GM12872 (cell line): Measurements from ENCODE around the gene ZCCHC4.

Source experiments
- TF ChIP-seq, protein P1 (sequence below): IDR thresholded peaks from 3 replicates; pipeline ENCODE4 v1.5.1; 2011; ENCODE audit warnings: low read depth, mild to moderate bottlenecking, low read length, moderate library complexity; ENCODE audit not compliant: insufficient read depth

Gene ZCCHC4

DNA sequence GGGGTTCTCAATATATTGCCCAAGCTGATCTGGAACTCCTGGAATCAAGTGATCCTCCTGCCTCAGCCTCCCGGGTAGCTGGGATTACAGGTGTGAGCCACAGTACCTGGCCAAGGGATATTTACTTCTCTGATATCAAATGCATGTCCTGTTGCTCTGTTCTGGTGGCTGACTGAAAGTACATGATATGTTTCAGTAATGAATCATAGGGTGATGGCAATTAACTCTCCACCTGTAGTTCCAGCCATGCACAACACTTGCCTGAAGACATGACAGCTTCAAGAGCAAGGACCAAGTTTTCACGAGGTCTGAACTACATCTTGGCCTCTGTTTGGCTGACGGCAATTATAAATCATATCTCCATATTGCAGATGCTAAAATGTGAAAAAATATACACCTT is 9.1 kb downstream of the ZCCHC4 start:
- TF ChIP-seq, protein P1, sequence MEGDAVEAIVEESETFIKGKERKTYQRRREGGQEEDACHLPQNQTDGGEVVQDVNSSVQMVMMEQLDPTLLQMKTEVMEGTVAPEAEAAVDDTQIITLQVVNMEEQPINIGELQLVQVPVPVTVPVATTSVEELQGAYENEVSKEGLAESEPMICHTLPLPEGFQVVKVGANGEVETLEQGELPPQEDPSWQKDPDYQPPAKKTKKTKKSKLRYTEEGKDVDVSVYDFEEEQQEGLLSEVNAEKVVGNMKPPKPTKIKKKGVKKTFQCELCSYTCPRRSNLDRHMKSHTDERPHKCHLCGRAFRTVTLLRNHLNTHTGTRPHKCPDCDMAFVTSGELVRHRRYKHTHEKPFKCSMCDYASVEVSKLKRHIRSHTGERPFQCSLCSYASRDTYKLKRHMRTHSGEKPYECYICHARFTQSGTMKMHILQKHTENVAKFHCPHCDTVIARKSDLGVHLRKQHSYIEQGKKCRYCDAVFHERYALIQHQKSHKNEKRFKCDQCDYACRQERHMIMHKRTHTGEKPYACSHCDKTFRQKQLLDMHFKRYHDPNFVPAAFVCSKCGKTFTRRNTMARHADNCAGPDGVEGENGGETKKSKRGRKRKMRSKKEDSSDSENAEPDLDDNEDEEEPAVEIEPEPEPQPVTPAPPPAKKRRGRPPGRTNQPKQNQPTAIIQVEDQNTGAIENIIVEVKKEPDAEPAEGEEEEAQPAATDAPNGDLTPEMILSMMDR = no peak

GRCh38 chr4:25330335-25330734 is 17.8 kb downstream of the ZCCHC4 start:
- TF ChIP-seq, protein P1 = no peak

DNA sequence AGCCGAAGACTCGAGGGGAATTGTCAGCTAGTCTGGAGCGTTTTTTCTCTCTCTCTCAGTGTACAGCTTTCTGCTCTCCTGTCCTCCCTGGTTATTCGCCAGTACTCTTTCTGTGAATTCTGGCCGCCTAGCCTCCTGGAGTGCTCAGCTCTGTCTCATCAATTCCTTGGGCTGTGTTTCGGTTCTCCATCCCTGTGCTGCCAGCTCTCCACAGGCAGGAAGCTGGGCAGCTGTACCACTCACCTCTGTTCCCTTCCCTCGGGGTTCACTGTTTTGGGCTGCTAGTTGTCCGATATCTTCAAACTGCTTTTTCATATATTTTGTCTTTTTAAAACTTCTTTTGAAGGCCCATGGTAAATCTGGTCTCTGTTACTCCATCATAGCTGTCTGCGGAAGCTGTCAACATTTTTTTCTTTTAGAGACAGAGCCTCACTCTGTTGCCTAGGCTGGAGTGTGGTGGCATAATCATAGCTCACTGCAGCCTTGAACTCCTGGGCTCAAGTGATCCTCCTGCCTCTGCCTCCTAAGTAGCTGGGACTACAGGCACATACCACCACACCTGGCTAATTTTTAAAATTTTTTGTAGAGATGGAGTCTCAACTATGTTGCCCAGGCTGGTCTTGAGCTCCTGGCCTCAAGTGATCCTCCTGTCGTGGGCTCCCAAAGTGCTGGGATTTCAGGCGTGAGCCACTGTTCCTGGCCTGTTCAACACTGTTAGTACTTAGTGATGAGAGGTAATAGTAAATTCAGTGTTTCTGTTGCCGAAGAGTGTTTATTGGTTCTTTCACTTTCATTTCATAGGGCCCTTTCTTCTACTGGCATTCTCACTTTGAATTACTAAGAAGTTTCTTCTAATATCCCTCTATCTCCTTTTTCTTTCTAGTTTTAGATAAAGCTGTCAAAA is 18.6 kb downstream of the ZCCHC4 start:
- TF ChIP-seq, protein P1 = no peak

- TF ChIP-seq, protein P1 = no peak
Observed at GRCh38 chr4:25343671-25344070, 31.1 kb downstream of the ZCCHC4 start.

GRCh38 chr4:25345744-25346143 is 33.2 kb downstream of the ZCCHC4 start:
- TF ChIP-seq, protein P1 = no peak

- TF ChIP-seq, protein P1 = no peak
Observed at GRCh38 chr4:25346913-25347312, 34.3 kb downstream of the ZCCHC4 start.

- TF ChIP-seq, protein P1 = no peak
Observed at GRCh38 chr4:25347473-25347872, 34.9 kb downstream of the ZCCHC4 start.
